C4-2B (cell line): ENCODE measurements around the gene GSDME.

ENCODE experiments used
- ZFX ChIP-seq: fragments of 450-650 bp; IDR thresholded peaks from 2 replicates; pipeline ENCODE4 v1.6.1; 2017
- TF ChIP-seq, protein P1 (sequence below): fragments of 450-650 bp; conservative IDR thresholded peaks from 2 replicates; pipeline ENCODE4 v1.5.1; 2017; ENCODE audit warnings: mild to moderate bottlenecking

DNA sequence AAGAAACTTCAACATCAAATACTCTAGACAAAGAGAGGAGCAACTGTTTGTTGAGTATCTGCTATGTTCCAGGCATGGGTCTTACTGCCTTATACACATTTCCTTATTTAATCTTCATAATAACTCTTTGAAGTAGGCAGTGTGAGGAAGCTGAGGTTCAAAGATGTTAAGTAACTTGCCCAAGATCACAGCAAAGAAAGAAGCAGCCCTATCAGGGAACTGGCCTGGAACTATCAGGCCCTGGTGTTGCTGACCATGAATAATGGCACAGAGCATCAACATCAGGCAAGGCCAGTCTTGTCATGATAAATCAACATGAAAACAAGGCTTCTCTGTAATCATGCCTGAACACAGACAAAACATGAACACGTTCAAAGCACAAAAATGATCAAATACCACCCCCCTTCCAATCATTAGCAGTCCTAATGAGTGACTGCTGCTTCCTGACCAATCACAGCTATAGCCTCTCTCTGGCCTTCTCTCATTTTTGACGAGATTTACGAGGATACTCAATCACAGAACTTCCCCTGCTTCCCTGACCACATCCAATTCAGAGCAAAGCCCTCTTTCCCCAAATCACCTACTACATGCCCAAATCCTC is 2.3 kb downstream of the GSDME start:
- TF ChIP-seq, protein P1, sequence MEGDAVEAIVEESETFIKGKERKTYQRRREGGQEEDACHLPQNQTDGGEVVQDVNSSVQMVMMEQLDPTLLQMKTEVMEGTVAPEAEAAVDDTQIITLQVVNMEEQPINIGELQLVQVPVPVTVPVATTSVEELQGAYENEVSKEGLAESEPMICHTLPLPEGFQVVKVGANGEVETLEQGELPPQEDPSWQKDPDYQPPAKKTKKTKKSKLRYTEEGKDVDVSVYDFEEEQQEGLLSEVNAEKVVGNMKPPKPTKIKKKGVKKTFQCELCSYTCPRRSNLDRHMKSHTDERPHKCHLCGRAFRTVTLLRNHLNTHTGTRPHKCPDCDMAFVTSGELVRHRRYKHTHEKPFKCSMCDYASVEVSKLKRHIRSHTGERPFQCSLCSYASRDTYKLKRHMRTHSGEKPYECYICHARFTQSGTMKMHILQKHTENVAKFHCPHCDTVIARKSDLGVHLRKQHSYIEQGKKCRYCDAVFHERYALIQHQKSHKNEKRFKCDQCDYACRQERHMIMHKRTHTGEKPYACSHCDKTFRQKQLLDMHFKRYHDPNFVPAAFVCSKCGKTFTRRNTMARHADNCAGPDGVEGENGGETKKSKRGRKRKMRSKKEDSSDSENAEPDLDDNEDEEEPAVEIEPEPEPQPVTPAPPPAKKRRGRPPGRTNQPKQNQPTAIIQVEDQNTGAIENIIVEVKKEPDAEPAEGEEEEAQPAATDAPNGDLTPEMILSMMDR, result no peak
- TF ChIP-seq ZFX, result no peak
